ENCODE data around the gene BICC1.

BICC1 gene

GRCh38 chr10:58724781-58725180, 212.1 kb downstream of the BICC1 start:
- Histone ChIP-seq H3K9me3 (ENCODE audit: low read length) (no peaks in the 10 kb centered on the region), H4K20me1 (ENCODE audit: insufficient read depth, low read length) (no peaks in the 10 kb centered on the region), H3F3A (ENCODE audit: insufficient read depth, low read length) (no peaks in the 10 kb centered on the region), H3K9ac (ENCODE audit: low read length) (no peak overlapping the region), H3K79me2 (ENCODE audit: insufficient read depth, low read length) (no peaks in the 10 kb centered on the region), H3K36me3 (ENCODE audit: insufficient read depth, low read length) (no peaks in the 10 kb centered on the region), H3K4me1 (ENCODE audit: insufficient read depth, low read length, severe bottlenecking) (no peaks in the 10 kb centered on the region), H3K9me2 (ENCODE audit: low read depth, low read length) (no peaks in the 10 kb centered on the region), H3K27ac (ENCODE audit: low read depth, low read length, poor library complexity, severe bottlenecking) (no peak overlapping the region), H3K4me2 (ENCODE audit: low read length) (no peak overlapping the region), H3K4me3 (ENCODE audit: low read depth, low read length, poor library complexity, severe bottlenecking) (no peak overlapping the region), H3K27me3 (ENCODE audit: insufficient read depth, low read length) (no peaks in the 10 kb centered on the region), H2AFZ (ENCODE audit: low read length) (no peak overlapping the region)
- TF ChIP-seq EZH2 (IDR thresholded peaks at IDR 0.05; ENCODE audit: borderline replicate concordance, low read length) = no peak
- no peak for TF ChIP-seq CTCF (IDR thresholded peaks at IDR 0.05; ENCODE audit: low read length)

- H3K4me3 ChIP-seq (ENCODE audit: low read depth, low read length, poor library complexity, severe bottlenecking) = no peak overlapping the region
- H3K9me2 ChIP-seq (ENCODE audit: low read depth, low read length) = no peaks in the 10 kb centered on the region
- no peak for TF ChIP-seq CTCF (IDR thresholded peaks at IDR 0.05; ENCODE audit: low read length)
- TF ChIP-seq EZH2 (IDR thresholded peaks at IDR 0.05; ENCODE audit: borderline replicate concordance, low read length) = no peak
- H4K20me1 ChIP-seq (ENCODE audit: insufficient read depth, low read length) = no peaks in the 10 kb centered on the region
- no peaks in the 10 kb centered on the region for H3F3A ChIP-seq (ENCODE audit: insufficient read depth, low read length)
- H3K4me2 ChIP-seq (ENCODE audit: low read length) = no peak overlapping the region
- no peak overlapping the region for H3K9ac ChIP-seq (ENCODE audit: low read length)
- H3K27me3 ChIP-seq (ENCODE audit: insufficient read depth, low read length) = no peaks in the 10 kb centered on the region
- no peaks in the 10 kb centered on the region for H3K36me3 ChIP-seq (ENCODE audit: insufficient read depth, low read length)
- H3K9me3 ChIP-seq (ENCODE audit: low read length) = no peaks in the 10 kb centered on the region
- no peak overlapping the region for H3K27ac ChIP-seq (ENCODE audit: low read depth, low read length, poor library complexity, severe bottlenecking)
- H2AFZ ChIP-seq (ENCODE audit: low read length) = no peak overlapping the region
- H3K79me2 ChIP-seq (ENCODE audit: insufficient read depth, low read length) = no peaks in the 10 kb centered on the region
- no peaks in the 10 kb centered on the region for H3K4me1 ChIP-seq (ENCODE audit: insufficient read depth, low read length, severe bottlenecking)
Observed at GRCh38 chr10:58725901-58726300, 213.2 kb downstream of the BICC1 start.

- no peaks in the 10 kb centered on the region for H3K36me3 ChIP-seq (ENCODE audit: insufficient read depth, low read length)
- no peak overlapping the region for H3K9ac ChIP-seq (ENCODE audit: low read length)
- H3K9me3 ChIP-seq (ENCODE audit: low read length) = no peaks in the 10 kb centered on the region
- TF ChIP-seq CTCF (IDR thresholded peaks at IDR 0.05; ENCODE audit: low read length) (no peak), EZH2 (IDR thresholded peaks at IDR 0.05; ENCODE audit: borderline replicate concordance, low read length) (no peak)
- no peaks in the 10 kb centered on the region for H3K9me2 ChIP-seq (ENCODE audit: low read depth, low read length)
- H3K27ac ChIP-seq (ENCODE audit: low read depth, low read length, poor library complexity, severe bottlenecking) = no peak overlapping the region
- no peaks in the 10 kb centered on the region for H3K79me2 ChIP-seq (ENCODE audit: insufficient read depth, low read length)
- H2AFZ ChIP-seq (ENCODE audit: low read length) = no peak overlapping the region
- no peaks in the 10 kb centered on the region for H4K20me1 ChIP-seq (ENCODE audit: insufficient read depth, low read length)
- H3K4me2 ChIP-seq (ENCODE audit: low read length) = no peak overlapping the region
- H3K4me1 ChIP-seq (ENCODE audit: insufficient read depth, low read length, severe bottlenecking) = no peaks in the 10 kb centered on the region
- H3F3A ChIP-seq (ENCODE audit: insufficient read depth, low read length) = no peaks in the 10 kb centered on the region
- H3K27me3 ChIP-seq (ENCODE audit: insufficient read depth, low read length) = no peaks in the 10 kb centered on the region
- no peak overlapping the region for H3K4me3 ChIP-seq (ENCODE audit: low read depth, low read length, poor library complexity, severe bottlenecking)
Observed at GRCh38 chr10:58727633-58728032, 215.0 kb downstream of the BICC1 start.

Data from OCI-LY1 (cell line).